Stimulated activated CD8-positive, alpha-beta memory T cell treated with anti-CD3 and anti-CD28 coated beads, Interleukin-15, amount 100 ng/mL, for 1 hour (primary cell): ENCODE measurements around the gene DRC1.
"Not testable (repeated sequence)": the region's sequence is repeated elsewhere in the genome, so short reads cannot be mapped to it uniquely, and the experiment has no call there.

ENCODE experiments used
- DNase-seq: peaks from one replicate; pipeline ENCODE4 v3.0.0-alpha.2; 2020; ENCODE audit warnings: low read depth

DRC1 gene

DNA sequence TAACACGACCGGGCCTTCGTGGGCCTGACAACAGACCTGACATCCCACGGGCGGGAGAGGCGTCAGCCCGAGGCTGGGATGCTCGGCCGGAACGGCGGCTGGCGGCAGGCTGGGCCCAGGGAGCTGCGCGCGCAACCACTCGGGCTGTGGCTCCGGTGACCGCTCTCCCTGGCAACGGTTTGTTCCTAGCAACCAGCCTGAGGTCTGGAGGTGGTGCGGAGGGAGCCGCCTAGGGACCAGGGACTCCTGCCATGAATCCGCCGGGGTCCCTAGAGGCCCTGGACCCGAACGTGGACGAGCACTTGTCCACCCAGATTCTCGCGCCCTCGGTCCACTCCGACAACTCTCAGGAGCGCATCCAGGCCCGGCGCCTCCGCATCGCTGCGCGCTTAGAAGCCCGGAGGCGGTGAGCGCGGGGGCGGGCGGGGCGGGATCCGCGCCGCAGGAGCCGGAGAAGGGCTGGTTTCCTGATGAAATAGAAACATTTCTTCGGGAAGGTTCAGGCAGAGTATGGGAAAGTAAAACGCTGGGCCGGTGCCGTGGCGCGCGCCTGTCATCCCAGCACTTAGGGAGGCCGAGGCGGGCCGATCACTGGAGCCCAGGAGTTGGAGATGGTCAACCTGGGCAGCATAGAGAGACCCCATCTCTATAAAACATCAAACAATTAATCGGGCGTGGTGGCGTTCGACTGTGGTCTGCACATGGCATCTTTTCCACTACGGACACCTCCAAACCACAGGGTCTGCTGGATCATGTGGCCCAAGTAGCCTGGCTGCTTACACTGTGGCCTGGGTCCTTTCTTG is at the start of gene DRC1:
Gene DRC1 (plus strand): TSS at position 182 of the 803 bp plus-strand sequence. CDS start 70 bp downstream, at position 252.
- no peak for DNase-seq

DNA sequence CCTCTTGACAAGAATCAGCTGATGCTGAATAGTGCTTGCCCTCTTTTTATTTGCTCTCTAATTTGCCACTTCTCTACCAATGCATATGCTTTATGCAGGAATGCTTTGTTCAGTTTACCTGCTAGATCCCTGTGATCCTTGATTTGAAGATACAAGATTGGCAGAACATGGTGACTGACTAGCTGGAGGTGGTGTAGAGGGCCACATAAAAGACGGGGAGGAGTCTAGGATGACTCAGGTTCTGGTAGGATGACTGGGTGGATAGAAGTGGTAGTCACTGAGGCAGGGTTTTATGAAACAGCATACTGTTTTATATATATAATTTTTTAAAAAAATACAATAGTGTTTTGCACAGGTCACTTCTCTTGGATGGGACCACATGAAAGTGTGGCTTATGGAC is 48.8 kb upstream of the DRC1 start:
- no peak for DNase-seq

DNA sequence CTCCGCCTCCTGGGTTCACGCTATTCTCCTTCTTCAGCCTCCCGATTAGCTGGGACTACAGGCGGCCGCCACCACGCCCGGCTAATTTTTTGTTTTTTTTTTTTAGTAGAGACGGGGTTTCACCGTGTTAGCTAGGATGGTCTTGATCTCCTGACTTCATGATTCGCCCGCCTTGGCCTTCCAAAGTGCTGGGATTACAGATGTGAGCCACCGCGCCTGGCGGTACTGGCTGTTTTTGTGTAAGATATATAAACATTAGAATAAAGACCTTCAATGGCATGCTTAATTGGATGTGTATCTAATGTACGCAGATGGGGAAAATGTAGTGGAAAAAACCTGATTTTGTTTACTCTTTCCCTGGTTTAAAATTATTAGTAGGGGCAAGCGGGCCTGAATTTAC is 47.3 kb upstream of the DRC1 start:
- DNase-seq: not testable (repeated sequence)

DNA sequence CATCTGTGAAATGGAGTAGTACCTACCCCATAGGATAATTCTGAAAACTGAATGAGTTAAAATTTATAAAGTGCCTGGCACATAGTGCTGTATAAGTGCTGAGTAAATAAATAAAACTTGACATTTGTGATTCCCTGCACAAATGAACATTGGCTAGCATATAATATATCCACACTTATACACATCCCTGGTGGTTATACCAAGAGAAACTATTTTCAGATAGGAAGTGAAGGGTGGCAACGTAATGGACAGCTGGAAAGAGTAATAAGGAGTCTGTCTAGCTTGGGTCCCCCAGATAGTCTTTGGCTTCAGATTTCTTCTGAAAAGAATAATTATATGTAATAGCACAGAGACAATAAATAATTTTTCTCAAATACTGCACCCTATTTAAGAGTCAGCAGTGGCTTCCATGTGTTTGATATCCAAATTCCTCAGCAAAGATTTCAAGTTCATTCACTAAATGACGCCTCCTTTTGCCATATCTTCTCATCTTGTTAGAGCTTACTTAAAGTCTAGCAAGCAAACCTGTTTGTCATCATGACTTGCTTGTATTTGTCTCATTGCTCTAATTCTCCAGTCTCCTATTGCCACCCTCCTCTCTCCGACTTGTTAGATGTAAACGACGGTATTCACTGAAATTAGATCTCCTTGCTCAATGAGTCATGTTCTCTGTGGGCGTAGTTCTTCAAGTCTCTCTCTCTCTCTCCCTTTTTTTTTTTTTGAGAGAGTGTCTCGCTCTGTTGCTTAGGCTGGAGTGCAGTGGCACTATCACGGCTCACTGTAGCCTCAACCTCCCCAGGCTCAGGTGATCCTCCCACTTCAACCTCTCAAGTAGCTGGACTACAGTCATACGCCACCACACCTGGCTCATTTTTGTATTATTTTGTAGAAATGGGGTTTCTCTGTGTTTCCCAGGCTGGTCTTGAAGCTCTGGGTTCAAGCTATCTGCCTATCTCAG is 46.4 kb upstream of the DRC1 start:
- no peak for DNase-seq

DNA sequence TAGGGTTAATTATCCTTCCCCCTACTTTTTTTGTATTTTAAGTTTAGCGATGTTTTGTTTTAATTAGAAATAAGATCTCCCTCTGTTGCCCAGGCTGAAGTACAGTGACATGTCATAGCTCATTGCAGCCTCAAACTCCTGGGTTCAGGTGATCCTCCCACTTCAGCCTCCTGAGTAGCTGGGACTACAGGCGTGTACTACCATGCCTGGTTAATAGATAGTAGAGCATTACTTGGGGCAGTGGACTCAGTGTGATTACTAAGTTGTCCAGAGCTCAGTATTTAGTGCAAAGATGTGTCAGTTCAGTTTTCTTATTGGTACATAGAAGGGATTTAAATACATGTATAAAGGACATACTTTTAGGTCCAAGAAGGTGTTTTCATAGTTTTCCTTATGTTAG is 45.6 kb upstream of the DRC1 start:
- no peak for DNase-seq

DNA sequence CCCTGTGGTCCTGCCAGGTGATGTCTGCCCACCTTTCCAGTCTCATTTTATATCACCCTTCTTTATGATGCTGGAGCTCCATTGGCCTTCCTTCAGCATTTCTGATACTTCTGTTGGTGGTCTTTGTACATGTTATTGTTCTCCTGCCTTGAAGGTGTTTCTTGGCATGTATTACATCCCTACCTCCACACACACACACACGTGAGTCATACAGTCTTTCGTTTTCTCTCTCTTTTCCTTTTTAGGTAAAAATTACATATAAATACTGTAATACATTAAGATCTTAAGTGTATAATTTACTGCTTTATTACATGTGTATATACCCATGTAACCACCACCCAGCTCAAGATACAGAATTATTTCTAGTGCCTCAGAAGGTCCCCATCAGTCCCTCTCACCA is 44.9 kb upstream of the DRC1 start:
- no peak for DNase-seq

DNA sequence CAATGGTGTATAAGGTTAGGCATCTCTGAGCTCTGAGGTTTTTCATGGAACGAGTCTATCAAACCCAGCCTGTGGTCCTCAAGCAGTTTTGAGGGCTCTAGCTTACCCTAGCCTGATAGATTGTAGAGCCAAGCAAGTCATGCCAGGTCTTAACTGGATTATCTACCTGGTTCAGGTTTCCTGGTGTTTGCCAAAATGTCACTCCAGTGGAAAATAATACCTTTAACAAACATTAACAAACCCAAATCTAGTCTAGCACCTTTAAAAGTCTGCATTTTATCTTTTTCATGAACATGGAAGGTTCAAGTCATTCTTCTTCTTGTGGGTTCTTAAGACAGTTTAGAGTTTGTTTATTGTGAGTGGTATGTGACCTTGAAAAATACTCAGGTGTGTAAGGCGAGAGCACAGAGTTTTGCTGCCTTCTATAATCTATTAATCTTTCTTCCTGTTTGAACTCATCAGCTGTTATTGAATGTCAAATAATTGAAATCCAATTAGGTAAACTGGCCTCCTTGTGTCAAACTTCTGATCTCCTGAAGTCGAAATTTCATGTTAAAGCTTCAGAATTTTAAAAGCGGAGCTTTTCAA is 41.7 kb upstream of the DRC1 start:
- no peak for DNase-seq

DNA sequence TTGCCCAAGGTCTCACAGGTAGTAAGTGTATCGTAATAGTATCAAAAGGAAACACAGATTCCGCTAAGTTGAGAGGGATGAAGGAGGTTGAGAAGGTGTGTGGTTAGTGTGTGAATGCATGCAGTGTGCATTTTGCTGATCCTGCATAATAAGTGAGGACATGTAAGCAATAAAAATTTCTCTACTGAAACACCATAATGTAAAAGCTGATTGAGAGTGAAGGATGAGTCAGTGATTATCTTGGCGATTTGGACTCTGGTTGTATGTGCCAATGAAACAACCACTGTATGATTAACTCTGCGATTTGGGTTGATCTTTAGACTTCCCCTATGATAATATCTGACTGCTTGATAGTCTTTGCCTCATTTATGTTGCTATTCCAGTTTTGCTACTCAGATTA is 38.4 kb upstream of the DRC1 start:
- DNase-seq: no peak

DNA sequence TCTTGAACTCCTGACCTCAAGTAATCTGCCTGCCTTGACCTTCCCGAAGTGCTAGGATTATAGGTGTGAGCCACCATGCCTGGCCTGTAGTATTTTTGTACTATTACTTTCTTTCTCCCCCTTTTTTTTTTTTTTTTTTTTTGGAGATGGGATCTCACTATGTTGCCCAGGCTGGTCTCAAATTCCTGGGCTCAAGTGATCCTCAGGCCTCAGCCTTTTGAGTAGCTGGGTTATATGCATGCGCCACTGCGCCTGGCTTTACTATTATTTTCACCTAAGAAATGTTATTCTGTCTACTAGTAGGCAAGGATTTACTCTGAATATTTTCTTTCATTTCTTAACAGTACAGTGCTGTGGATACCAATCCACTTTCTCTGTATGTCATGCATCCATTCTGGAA is 37.8 kb upstream of the DRC1 start:
- DNase-seq: no peak

DNA sequence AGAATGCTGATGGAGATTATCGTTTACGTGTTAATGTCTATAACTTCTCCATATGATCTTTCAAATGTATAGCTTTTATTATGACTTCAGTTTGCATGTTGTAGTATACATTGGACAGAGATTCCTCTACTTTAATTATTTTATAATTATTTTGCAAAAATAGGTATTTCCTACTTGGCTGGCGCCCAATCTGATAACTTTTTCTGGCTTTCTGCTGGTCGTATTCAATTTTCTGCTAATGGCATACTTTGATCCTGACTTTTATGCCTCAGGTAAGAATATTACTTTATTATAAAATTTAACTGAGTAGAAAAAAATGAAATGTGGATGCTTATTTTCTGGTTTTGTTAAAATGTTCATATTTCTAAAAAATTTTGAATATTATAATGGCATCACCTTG is 37.1 kb upstream of the DRC1 start:
- no peak for DNase-seq

DNA sequence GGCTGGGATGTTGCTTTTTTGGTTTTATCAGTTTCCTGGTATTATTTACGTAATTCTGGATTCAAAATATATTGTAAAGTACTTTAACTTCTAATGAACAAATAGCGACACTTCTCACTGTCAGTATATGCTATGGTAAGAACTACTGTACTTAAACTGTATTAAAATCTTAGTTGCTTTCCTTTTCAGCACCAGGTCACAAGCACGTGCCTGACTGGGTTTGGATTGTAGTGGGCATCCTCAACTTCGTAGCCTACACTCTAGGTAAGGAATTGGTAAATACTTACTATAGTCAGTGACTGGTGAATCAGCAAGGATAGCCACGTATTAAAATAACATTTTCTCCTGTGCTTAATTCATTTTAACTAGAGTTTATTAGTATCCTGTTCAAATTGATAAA is 34.8 kb upstream of the DRC1 start:
- no peak for DNase-seq

DNA sequence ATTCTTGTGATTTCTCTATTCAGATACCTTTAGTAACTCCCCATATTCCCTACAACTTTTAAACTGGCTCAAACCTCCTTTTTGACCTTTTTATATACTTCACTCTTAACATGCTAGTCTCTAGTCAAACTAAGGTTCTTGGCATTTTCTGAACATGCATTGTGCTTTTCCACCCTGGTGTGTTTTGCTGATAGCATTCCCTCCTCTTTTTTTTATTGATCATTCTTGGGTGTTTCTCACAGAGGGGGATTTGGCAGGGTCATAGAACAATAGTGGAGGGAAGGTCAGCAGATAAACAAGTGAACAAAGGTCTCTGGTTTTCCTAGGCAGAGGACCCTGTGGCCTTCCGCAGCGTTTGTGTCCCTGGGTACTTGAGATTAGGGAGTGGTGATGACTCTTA is 32.1 kb upstream of the DRC1 start:
- not testable (repeated sequence) for DNase-seq

DNA sequence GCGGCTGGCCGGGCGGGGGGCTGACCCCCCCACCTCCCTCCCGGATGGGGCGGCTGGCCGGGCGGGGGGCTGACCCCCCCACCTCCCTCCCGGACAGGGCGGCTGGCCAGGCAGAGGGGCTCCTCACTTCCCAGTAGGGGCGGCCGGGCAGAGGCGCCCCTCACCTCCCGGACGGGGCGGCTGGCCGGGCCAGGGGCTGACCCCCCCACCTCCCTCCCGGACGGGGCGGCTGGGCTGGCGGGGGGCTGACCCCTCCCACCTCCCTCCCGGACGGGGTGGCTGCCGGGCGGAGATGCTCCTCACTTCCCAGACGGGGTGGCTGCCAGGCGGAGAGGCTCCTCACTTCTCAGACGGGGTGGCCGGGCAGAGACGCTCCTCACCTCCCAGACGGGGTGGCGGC is 30.8 kb upstream of the DRC1 start:
- DNase-seq: not testable (repeated sequence)

DNA sequence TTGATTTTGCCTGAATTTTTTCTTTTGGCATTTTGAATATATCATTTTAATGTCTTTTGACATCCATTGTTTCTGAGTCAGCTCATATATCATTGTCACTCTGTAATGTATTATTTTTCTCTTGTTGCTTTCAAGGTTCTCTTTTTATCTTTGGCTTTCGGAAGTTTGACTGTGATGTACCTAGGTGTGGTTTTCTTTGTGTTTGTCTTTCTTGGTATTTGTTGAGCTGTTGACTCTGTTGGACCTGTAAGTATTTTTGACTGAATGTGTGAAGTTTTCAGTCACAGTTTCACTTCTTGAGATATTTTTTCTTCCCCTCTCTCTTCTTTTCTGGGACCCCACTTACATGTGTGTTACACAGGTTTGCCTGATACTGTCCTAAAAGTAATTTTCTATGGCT is 24.9 kb upstream of the DRC1 start:
- no peak for DNase-seq

DNA sequence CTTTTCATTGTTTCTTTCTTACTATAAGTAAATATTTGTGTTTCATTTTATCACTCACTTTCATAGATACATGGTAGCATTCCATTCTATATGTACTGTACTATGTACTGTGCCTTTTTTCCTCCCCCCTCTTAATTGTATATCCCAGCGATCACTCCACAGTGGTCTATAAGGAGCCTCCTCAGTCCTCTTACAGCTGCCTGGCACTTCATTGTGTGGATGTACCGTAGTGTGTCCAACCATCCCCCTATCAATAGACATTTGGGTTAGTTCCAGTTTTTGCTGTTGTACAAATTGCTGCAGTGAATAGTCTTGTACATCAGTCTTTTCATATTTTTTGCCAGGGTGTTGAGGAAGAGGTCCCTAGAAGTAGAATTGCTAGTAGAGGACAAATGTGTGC is 21.4 kb upstream of the DRC1 start:
- DNase-seq: no peak

DNA sequence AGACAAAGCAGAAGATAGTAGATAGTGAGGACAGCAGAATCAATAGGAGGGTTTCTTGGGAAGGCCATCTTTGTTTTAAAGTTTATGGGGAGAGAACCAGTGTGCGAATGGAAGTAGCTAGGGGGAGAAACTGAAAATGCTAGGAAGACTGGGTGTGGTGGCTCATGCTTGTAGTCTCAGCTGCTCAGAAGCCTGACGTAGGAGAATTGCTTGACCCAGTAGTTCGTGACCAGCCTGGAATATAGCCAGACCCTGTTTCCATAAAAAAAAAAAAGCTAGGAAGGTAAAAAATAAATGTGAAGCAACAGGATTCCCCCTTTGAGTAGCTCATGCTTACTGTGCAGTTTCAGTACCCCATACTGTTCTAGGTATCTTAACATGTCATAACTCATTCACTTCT is 19.2 kb upstream of the DRC1 start:
- no peak for DNase-seq

DNA sequence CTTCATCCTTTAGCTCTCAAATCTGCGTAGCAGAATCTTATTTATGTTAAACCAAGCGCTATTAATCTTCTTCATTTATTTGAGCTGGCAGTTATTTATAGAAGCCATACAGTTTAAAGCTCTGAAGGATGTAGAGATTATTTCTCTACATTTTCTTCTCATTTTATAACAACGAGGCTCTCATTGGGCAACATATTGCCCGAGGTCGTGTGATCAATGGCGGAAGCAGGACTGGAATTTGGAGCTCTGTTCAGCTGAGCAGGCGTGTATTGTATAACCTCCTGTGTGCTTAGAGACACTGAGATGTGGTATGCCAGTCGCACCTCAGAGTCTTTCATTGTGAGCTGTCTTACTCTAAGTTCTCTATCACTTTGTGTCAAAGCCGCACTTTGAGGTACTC is 17.5 kb upstream of the DRC1 start:
- DNase-seq: no peak

DNA sequence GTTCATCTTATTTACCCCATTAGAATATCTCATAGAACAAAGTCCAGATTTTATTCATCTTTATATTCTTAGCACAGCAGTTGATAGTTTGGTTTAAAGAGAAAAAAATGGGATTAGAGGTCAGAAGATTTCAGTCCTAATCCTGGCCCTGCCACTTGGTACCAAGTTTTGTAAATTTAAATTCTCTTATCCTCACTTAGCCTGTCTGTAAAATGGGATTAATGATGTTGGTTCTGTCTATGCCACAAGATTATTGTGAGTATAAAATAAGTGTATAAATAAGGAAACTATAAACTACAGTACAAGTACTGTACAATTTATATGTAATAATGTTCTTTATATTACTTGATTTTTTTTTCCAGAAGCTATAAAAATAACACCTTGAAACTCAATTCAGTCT is 17.1 kb upstream of the DRC1 start:
- no peak for DNase-seq

DNA sequence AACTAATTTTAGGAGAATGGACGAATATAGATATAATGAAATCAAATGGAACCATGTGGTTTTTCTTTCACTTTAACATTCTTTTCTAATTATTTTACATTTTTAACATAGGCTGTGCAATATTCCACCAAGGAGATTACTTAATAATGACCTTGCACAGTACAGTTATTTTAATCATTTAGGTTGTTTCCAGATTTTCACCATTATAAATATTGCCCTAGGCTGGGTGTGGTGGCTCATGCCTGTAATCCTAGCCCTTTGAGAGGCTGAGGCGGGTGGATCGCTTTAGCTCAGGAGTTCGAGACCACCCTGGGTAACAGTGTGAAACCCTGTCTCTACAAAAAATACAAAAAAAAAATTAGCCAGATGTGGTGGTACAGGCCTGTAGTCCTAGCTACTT is 14.5 kb upstream of the DRC1 start:
- no peak for DNase-seq

DNA sequence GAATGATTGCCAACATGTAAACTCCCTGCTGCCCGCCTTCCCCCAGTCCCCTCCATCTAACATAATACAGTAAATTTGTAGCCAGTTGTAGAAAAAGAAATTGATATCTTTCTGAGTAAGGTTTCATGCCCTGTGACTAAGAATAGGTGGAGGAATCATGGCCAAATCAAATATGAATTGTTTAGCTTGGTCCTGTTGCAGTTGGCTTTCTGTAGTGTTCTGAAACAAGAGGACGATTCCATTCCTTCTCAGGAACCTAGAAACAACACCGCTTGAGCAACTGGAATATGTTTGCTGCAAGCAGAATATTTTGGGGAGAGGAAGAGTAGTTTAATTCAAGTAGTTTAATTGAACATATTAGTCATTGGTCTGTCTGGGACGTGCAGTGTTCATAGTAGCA is 7.0 kb upstream of the DRC1 start:
- no peak for DNase-seq

DNA sequence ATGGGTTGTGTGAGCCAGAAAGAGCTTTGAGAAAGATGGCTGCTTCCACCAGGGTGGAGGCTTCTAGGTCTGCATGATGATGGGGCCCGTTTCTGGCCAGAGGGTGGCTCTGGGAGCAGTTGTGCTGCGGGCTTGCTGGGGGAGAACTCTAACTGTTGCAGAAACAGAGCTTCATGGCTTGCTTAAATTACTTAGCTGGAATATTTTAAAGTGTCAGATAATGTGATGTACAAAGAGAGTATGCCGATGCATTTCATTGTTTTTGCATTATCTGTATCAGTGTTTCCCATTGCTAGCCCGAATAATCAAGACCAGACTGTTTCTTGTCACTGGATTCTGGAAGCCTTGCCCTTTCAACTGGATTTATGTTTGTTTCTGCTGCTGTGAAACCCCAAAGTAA is 6.3 kb upstream of the DRC1 start:
- DNase-seq: no peak

DNA sequence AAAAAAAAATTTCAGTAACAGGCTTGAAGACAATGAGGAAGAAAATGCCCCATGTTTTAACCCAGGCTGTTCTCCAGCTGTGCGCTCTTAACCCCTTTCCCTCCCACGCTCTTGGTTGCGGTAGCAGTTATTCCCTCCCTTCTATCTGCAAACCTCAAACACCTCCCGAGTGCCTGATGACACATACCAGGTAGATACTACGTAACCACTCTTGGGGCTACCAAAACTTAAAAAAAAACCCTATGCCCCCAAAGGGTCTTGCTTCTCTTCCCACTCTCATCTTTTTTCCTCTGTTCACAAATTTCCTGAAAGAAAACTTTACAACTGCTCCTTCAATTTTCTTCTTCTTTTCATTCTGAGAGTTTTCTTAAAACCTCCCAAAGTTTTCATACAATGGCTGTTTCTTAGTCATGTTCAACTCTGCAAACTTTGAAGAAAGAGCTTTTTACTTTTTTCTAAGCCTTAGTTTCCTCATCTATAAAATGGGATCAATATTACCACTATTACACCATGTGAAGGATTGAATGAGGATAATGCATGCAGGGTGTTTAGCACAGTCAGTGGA is 4.9 kb upstream of the DRC1 start:
- DNase-seq: no peak
